K562 (cell line): ENCODE data around the gene FKBP1B. TPM values are rescaled to one million over a fixed set of nuclear protein-coding genes. Genes with fewer than 3 reads are reported as not detected.

Experiments used
- ADNP ChIP-seq: fragments of 200-800 bp; sonication (Bioruptor generic); IDR thresholded peaks from 2 replicates; pipeline ENCODE4 v1.6.1; 2016; ENCODE audit warnings: missing genetic modification characterization, missing compliant biosample characterization
- C11orf30 ChIP-seq: fragments of 450-650 bp; IDR thresholded peaks from 2 replicates; pipeline ENCODE4 v1.6.1; 2016; ENCODE audit warnings: low read depth, mild to moderate bottlenecking
- CEBPB ChIP-seq: fragments of 450-650 bp; IDR thresholded peaks from 2 replicates; pipeline ENCODE4 v1.6.1; 2016; ENCODE audit warnings: missing genetic modification characterization, missing compliant biosample characterization
- CREM ChIP-seq: IDR thresholded peaks from 2 replicates; pipeline ENCODE4 v1.6.1; 2014; ENCODE audit warnings: antibody characterized with exemption, low read depth
- HDAC8 ChIP-seq: fragments of 450-650 bp; IDR thresholded peaks from 2 replicates; pipeline ENCODE4 v1.6.1; 2016; ENCODE audit warnings: mild to moderate bottlenecking, missing genetic modification characterization, moderate library complexity, missing compliant biosample characterization
- IRF2 ChIP-seq: sonication (generic); formaldehyde crosslinking; IDR thresholded peaks from 2 replicates; pipeline ENCODE4 v1.8.1; 2022; ENCODE audit warnings: mild to moderate bottlenecking, missing genetic modification reagents
- NFIC ChIP-seq: fragments of 450-650 bp; IDR thresholded peaks from 2 replicates; pipeline ENCODE4 v1.6.1; 2017; ENCODE audit warnings: mild to moderate bottlenecking, inconsistent platforms
- NR1H2 ChIP-seq: sonication (generic); formaldehyde crosslinking; IDR thresholded peaks from 2 replicates; pipeline ENCODE4 v1.4.0; 2020; ENCODE audit warnings: mild to moderate bottlenecking, missing genetic modification reagents
- PATZ1 ChIP-seq: fragments of 250-450 bp; sonication (Bioruptor Pico); IDR thresholded peaks from 2 replicates; pipeline ENCODE4 v1.5.0; 2020; ENCODE audit warnings: mild to moderate bottlenecking, borderline replicate concordance
- PHF8 ChIP-seq: fragments of 200-600 bp; sonication (generic); IDR thresholded peaks from 2 replicates; pipeline ENCODE4 v1.6.1; 2012; ENCODE audit warnings: mixed run types, mild to moderate bottlenecking, inconsistent platforms, low read length, moderate library complexity, borderline replicate concordance
- POLR2AphosphoS2 ChIP-seq: IDR thresholded peaks from 2 replicates; pipeline ENCODE4 v1.6.1; 2012; ENCODE audit warnings: low read length, improper control_type of control experiment
- POLR2G ChIP-seq: fragments of 200-400 bp; formaldehyde crosslinking; IDR thresholded peaks from 2 replicates; pipeline ENCODE4 v1.6.1; 2017; ENCODE audit warnings: low read depth, mild to moderate bottlenecking, antibody characterized with exemption, low read length, moderate library complexity
- PURB ChIP-seq: sonication (generic); formaldehyde crosslinking; IDR thresholded peaks from 2 replicates; pipeline ENCODE4 v1.9.0; 2021; ENCODE audit warnings: low read depth, mild to moderate bottlenecking, missing genetic modification reagents
- TBL1XR1 ChIP-seq, 2 experiments: IDR thresholded peaks; 2 replicates each; pipeline ENCODE4 v1.6.1; 2012; ENCODE audit warnings: improper control_type of control experiment in 2 of 2, low read length in 2 of 2, mild to moderate bottlenecking in 1 of 2
- ZBTB33 ChIP-seq: sonication (generic); formaldehyde crosslinking; IDR thresholded peaks from 2 replicates; pipeline ENCODE4 v1.8.1; 2023; ENCODE audit warnings: mild to moderate bottlenecking, missing genetic modification reagents
- ZC3H11A ChIP-seq: IDR thresholded peaks from 2 replicates; pipeline ENCODE4 v1.6.1; 2012; ENCODE audit warnings: low read depth, low read length, improper control_type of control experiment
- ZNF175 ChIP-seq: fragments of 200-800 bp; sonication (Bioruptor generic); IDR thresholded peaks from 2 replicates; pipeline ENCODE4 v1.6.1; 2016; ENCODE audit warnings: low read depth, mild to moderate bottlenecking, missing genetic modification characterization, missing compliant biosample characterization
- ZNF24 ChIP-seq: fragments of 450-650 bp; IDR thresholded peaks from 2 replicates; pipeline ENCODE4 v1.6.1; 2016
- ZNF324 ChIP-seq: fragments of 250-450 bp; sonication (Bioruptor Pico); IDR thresholded peaks from 2 replicates; pipeline ENCODE4 v1.4.0; 2020; ENCODE audit warnings: mild to moderate bottlenecking
- ZNF384 ChIP-seq: IDR thresholded peaks from 2 replicates; pipeline ENCODE4 v1.6.1; 2012; ENCODE audit warnings: low read depth, low read length, improper control_type of control experiment
- ZNF717 ChIP-seq: fragments of 250-450 bp; sonication (Bioruptor Pico); IDR thresholded peaks from 2 replicates; pipeline ENCODE4 v1.5.0; 2021
- polyA plus RNA-seq, 8 experiments: library from polyadenylated mRNA; depleted of rRNA in 4 of 8; stranded (reverse) in 5 of 8; unstranded in 3 of 8; fragments of >200 nt; fragmentation: Nextera tagmentation in 2 of 8; fragmentation: Illumina TruSeq in 1 of 8; extraction: Ambion mirVana in 2 of 8; extraction: Trizol in 1 of 8; gene quantifications; 2 replicates each; pipeline versions ENCODE4 v1.2.1 to v1.2.3, GENCODE V29; 2011 to 2014; ENCODE audit warnings: inconsistent platforms in 1 of 8, missing spikeins in 1 of 8
- total RNA-seq, 7 experiments: library from RNA; depleted of rRNA in 6 of 7; stranded (reverse); fragments of >200 nt in 6 of 7; fragmentation: Illumina TruSeq in 2 of 7; extraction: Trizol in 2 of 7; gene quantifications; 2 replicates each; pipeline versions ENCODE4 v1.2.1 to v1.2.3, GENCODE V29; 2011 to 2021; ENCODE audit warnings: low replicate concordance in 1 of 7

Gene FKBP1B
- total and polyA plus RNA-seq, 9 of the 15 experiments (the other 6 are each of a cell fraction or from before 2014, with no cell fraction given): 0.58 to 9.4 (median 1.6) TPM

- TF ChIP-seq HDAC8 (tag) (no peak), CEBPB (tag) (no peak), ADNP (tag) (no peak), ZBTB33 (CRISPR knock-in tag) (peak; percentile 90), POLR2G (no peak), IRF2 (no peak), ZNF717 (no peak), NR1H2 (no peak), PATZ1 (CRISPR knock-in tag) (no peak), ZNF324 (CRISPR knock-in tag) (no peak), TBL1XR1 (IDR thresholded peaks at IDR 0.05; ENCODE audit: low read length in 2 of 2) (no peak), NFIC (peak; percentile 80), ZNF175 (no peak), PHF8 (no peak), ZC3H11A (no peak), C11orf30 (no peak), CREM (0 out of 2 replicates have a peak, but pooled peaks have one; percentile 4), ZNF24 (peak; percentile 61), PURB (CRISPR knock-in tag) (no peak), POLR2AphosphoS2 (no peak), ZNF384 (no peak)
Observed at GRCh38 chr2:24048769-24049484, 614 bp upstream of the FKBP1B start (continued).
